ENCODE data around the gene KIR3DL2. TPM values are rescaled to one million over a fixed set of nuclear protein-coding genes. Genes with fewer than 3 reads are reported as not detected.

The KIR3DL2 gene
- total and polyA plus RNA-seq, 10 donors: 0.13 to 2.7 (median 0.80) TPM

DNA sequence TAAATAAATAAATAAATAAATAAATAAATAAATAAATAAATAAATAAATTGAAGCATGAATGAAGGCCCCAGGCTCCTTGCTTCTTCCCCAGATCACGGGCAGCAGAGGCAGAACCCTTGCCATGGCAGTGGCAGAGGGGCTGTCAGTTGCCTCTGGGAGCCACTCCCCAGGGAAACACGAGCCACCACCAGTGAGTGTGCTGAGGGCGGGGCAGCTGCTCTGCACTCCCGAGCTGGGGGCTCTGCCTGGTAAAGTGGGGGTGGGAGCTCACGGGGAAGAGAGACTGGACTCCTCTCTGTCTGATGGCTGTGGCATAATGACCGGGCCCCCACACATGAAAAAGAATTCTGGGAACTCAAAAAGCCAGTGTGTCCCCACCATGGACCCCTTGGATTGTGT lies 31.6 kb downstream of the KIR3DL2 start:
- Histone ChIP-seq H3K36me3 (peaks cover 0 to 56% (median 0%) of the 10 kb centered on the region in 6 donors), H3K27me3 (replicated peaks in 1 of 7) (peaks cover 0 to 51% (median 0%) of the 10 kb centered on the region in 7 donors), H3K4me3 (no peak overlapping the region), H3K27ac (peak overlapping the region in 1 of 8 donors; percentile 68), H3K9me3 (no peaks in the 10 kb centered on the region), H3K4me1 (peaks cover 0 to 49% (median 8%) of the 10 kb centered on the region in 6 donors)
- 64 to 77% (median 71%) methylated on average over 6 of the region's 6 CpGs for WGBS, 5 donors
- TF ChIP-seq POLR2AphosphoS5 (IDR thresholded peaks at IDR 0.05) (no peak), POLR2A (IDR thresholded peaks at IDR 0.05) (no peak)
- TF ChIP-seq, protein P1, sequence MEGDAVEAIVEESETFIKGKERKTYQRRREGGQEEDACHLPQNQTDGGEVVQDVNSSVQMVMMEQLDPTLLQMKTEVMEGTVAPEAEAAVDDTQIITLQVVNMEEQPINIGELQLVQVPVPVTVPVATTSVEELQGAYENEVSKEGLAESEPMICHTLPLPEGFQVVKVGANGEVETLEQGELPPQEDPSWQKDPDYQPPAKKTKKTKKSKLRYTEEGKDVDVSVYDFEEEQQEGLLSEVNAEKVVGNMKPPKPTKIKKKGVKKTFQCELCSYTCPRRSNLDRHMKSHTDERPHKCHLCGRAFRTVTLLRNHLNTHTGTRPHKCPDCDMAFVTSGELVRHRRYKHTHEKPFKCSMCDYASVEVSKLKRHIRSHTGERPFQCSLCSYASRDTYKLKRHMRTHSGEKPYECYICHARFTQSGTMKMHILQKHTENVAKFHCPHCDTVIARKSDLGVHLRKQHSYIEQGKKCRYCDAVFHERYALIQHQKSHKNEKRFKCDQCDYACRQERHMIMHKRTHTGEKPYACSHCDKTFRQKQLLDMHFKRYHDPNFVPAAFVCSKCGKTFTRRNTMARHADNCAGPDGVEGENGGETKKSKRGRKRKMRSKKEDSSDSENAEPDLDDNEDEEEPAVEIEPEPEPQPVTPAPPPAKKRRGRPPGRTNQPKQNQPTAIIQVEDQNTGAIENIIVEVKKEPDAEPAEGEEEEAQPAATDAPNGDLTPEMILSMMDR (IDR thresholded peaks at IDR 0.05 in 8 of 11, conservative IDR thresholded peaks at IDR 0.05 in 3 of 11): no peak
- DNase-seq: peak; percentile 75
- intact Hi-C loops (cut with DNase I; ENCODE audit: low total_unique reads): no loop called here

DNA sequence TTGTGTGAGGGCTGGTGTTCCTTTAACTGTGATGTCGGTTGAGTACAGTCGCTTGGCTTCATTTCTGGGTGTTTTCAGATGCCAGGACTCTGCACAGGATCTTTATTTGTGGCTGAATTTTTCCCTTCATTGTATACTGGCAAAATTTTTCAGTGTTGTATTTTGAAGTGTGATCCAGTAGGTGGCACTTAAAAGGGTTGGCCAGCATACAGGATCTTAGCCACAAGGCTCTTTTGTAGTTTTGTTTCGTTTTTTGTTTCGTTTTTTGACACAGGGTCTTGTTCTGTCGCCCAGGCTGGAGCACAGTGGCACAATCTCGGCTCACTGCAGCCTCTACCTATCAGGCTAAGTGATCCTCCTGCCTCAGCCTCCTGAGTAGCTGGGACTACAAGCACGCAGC lies 32.5 kb downstream of the KIR3DL2 start:
- intact Hi-C loops (cut with DNase I; ENCODE audit: low total_unique reads): no loop called here
- DNase-seq: no peak

DNA sequence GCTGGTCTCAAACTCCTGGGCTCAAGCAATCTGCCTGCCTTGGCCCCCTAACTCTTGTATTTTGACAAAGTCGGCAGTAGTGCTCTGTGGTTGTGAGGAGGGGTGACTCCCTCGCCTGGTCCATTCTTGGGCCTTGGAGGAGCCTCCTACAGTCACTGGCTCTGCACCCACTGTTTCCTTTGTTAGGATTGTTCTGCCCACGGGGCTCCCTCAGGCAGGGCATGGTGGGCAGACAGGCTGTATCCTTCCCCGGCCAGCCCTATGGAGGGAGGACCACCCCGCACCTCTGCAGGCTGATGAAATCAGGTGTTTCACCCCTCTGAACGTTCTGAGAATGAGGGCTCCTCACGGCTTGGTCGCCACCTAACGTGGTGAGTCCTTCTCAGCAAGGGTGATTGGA lies 33.0 kb downstream of the KIR3DL2 start:
- WGBS, 5 donors: 75 to 82% (median 79%) methylated on average over 9 of the region's 9 CpGs
- TF ChIP-seq POLR2A (IDR thresholded peaks at IDR 0.05): no peak
- TF ChIP-seq POLR2AphosphoS5 (IDR thresholded peaks at IDR 0.05): no peak
- TF ChIP-seq, protein P1 (IDR thresholded peaks at IDR 0.05 in 8 of 11, conservative IDR thresholded peaks at IDR 0.05 in 3 of 11): no peak
- H3K27me3 ChIP-seq (replicated peaks in 1 of 7): peaks cover 0 to 55% (median 0%) of the 10 kb centered on the region in 7 donors

More for the DNA sequence above, 32.5 kb downstream of the KIR3DL2 start:
- Histone ChIP-seq H3K27me3 (replicated peaks in 1 of 7) (peaks cover 0 to 54% (median 0%) of the 10 kb centered on the region in 7 donors), H3K4me1 (peaks cover 0 to 49% (median 8%) of the 10 kb centered on the region in 6 donors), H3K4me3 (no peak overlapping the region), H3K36me3 (peaks cover 0 to 64% (median 0%) of the 10 kb centered on the region in 6 donors), H3K9me3 (no peaks in the 10 kb centered on the region), H3K27ac (peak overlapping the region in 4 of 8 donors; percentile 9 to 60 (median 44))
- WGBS, 5 donors: 48 to 58% (median 50%) methylated on average over 7 of the region's 7 CpGs
- TF ChIP-seq POLR2A (IDR thresholded peaks at IDR 0.05) (no peak), POLR2AphosphoS5 (IDR thresholded peaks at IDR 0.05) (no peak)
- TF ChIP-seq, protein P1 (IDR thresholded peaks at IDR 0.05 in 8 of 11, conservative IDR thresholded peaks at IDR 0.05 in 3 of 11): peak in 5 of 11 experiments; percentile 8 to 36 (median 14)

DNA sequence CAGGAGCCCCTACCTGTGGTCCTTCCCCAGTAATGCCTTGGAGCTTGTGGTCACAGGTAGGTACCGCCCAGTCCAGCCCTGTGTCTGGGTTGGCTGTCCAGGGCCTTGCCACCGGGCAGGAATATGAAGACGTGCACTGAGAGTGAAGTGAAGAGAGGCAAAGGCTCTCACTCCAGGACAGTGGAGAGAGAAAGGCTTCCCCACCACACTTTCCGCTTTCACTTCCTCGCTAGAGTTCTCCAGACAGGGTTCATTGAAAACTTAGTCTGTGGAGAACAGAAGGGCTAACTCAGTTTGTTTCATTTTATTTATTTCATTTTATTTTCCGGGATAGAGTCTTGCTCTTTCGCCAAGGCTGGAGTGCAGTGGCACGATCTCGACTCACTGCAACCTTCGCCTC lies 38.0 kb downstream of the KIR3DL2 start:
- intact Hi-C loops (cut with DNase I; ENCODE audit: low total_unique reads): no loop called here
- 88 to 95% (median 90%) methylated on average over 10 of the region's 10 CpGs for WGBS, 5 donors

More for the DNA sequence above, 33.0 kb downstream of the KIR3DL2 start:
- no peak overlapping the region for H3K4me3 ChIP-seq
- peaks cover 0 to 47% (median 8%) of the 10 kb centered on the region in 6 donors for H3K4me1 ChIP-seq
- H3K27ac ChIP-seq: peak overlapping the region in 3 of 8 donors; percentile 42 to 60 (median 46)
- peaks cover 0 to 69% (median 0%) of the 10 kb centered on the region in 6 donors for H3K36me3 ChIP-seq
- intact Hi-C loops (cut with DNase I; ENCODE audit: low total_unique reads): no loop called here
- no peaks in the 10 kb centered on the region for H3K9me3 ChIP-seq
- no peak for DNase-seq

More for the DNA sequence above, 38.0 kb downstream of the KIR3DL2 start:
- H3K27me3 ChIP-seq (replicated peaks in 1 of 7): peaks cover 0 to 17% (median 0%) of the 10 kb centered on the region in 7 donors
- H3K9me3 ChIP-seq: no peaks in the 10 kb centered on the region
- H3K4me3 ChIP-seq: no peak overlapping the region
- no peak for TF ChIP-seq POLR2A (IDR thresholded peaks at IDR 0.05)
- TF ChIP-seq, protein P1 (IDR thresholded peaks at IDR 0.05 in 8 of 11, conservative IDR thresholded peaks at IDR 0.05 in 3 of 11): no peak
- TF ChIP-seq POLR2AphosphoS5 (IDR thresholded peaks at IDR 0.05): no peak
- DNase-seq: no peak
- no peak overlapping the region for H3K27ac ChIP-seq
- H3K36me3 ChIP-seq: peaks cover 0 to 91% (median 0%) of the 10 kb centered on the region in 6 donors
- H3K4me1 ChIP-seq: peaks cover 0 to 8% (median 0%) of the 10 kb centered on the region in 6 donors
